Kidney epithelial cell (primary cell): ENCODE results near the gene TMEM245. TPM values are rescaled to one million over a fixed set of nuclear protein-coding genes. Genes with fewer than 3 reads are reported as not detected.

Experiments used
- DNase-seq: peaks from one replicate; pipeline ENCODE4 v3.0.0-alpha.2; 2010; ENCODE audit warnings: low read depth
- H3K27me3 ChIP-seq: 2 replicates; pipeline ENCODE4 v1.6.0; 2011; ENCODE audit warnings: low read length; ENCODE audit not compliant: control insufficient read depth, insufficient read depth
- H3K36me3 ChIP-seq: 2 replicates; pipeline ENCODE4 v1.5.1; 2011; ENCODE audit warnings: low read length; ENCODE audit not compliant: control insufficient read depth, insufficient read depth
- H3K4me3 ChIP-seq: 2 replicates; pipeline ENCODE4 v1.5.1; 2011; ENCODE audit warnings: low read depth, mild to moderate bottlenecking, control low read depth, low read length
- CTCF ChIP-seq: IDR thresholded peaks from 2 replicates; pipeline ENCODE4 v1.5.1; 2011; ENCODE audit warnings: mild to moderate bottlenecking, moderate library complexity, low read length, control low read depth, inconsistent platforms; ENCODE audit not compliant: insufficient read depth, poor library complexity, severe bottlenecking
- total RNA-seq: library from RNA; depleted of rRNA; stranded (reverse); fragments of >200 nt; gene quantifications from 2 replicates; pipeline ENCODE4 v1.2.3, GENCODE V29; 2015

Gene TMEM245
- total RNA-seq, 1 donor from 2014 or later, result 44.5 TPM

- no peak for TF ChIP-seq CTCF
- H3K4me3 ChIP-seq, result no peak overlapping the region
- DNase-seq, result no peak
- H3K27me3 ChIP-seq, result no peaks in the 10 kb centered on the region
- H3K36me3 ChIP-seq, result peaks cover 3% of the 10 kb centered on the region
Measured at GRCh38 chr9:109037946-109038715, 81.6 kb downstream of the TMEM245 start.

- DNase-seq, result no peak
- no peaks in the 10 kb centered on the region for H3K27me3 ChIP-seq
- H3K4me3 ChIP-seq, result no peak overlapping the region
- H3K36me3 ChIP-seq, result peaks cover 1% of the 10 kb centered on the region
- no peak for TF ChIP-seq CTCF
Measured at GRCh38 chr9:109036744-109037680, 82.7 kb downstream of the TMEM245 start.

- DNase-seq, result peak; percentile 83
- no peak for TF ChIP-seq CTCF
- H3K27me3 ChIP-seq, result no peaks in the 10 kb centered on the region
- H3K4me3 ChIP-seq, result no peak overlapping the region
- peaks cover 1% of the 10 kb centered on the region for H3K36me3 ChIP-seq
Measured at GRCh38 chr9:109035684-109036423, 83.9 kb downstream of the TMEM245 start.

- no peaks in the 10 kb centered on the region for H3K27me3 ChIP-seq
- H3K36me3 ChIP-seq, result peaks cover 1% of the 10 kb centered on the region
- no peak overlapping the region for H3K4me3 ChIP-seq
- no peak for DNase-seq
- TF ChIP-seq CTCF, result no peak
Measured at GRCh38 chr9:109033941-109034700, 85.6 kb downstream of the TMEM245 start.

- Histone ChIP-seq H3K36me3 (no peaks in the 10 kb centered on the region), H3K27me3 (no peaks in the 10 kb centered on the region), H3K4me3 (no peak overlapping the region)
- TF ChIP-seq CTCF, result no peak
- DNase-seq, result no peak
Measured at GRCh38 chr9:109031241-109031640, 88.5 kb downstream of the TMEM245 start.
